Bronchial epithelial cell (primary cell): ENCODE measurements around the gene GGACT. TPM values are rescaled to one million over a fixed set of nuclear protein-coding genes. Genes with fewer than 3 reads are reported as not detected.

ENCODE experiments used
- DNase-seq: peaks from one replicate; pipeline ENCODE4 v3.0.0-alpha.2; 2010; ENCODE audit warnings: low read depth
- FAIRE-seq: peaks from 2 replicates; lab custom pipeline; 2011; peaks lifted over from hg19 to GRCh38; lab: Jason Lieb, UNC
- H3K27me3 ChIP-seq: 2 replicates; pipeline ENCODE4 v1.5.1; 2011; ENCODE audit warnings: low read length; ENCODE audit not compliant: control insufficient read depth, insufficient read depth
- H3K36me3 ChIP-seq: 2 replicates; pipeline ENCODE4 v1.5.1; 2011; ENCODE audit warnings: low read length; ENCODE audit not compliant: control insufficient read depth, insufficient read depth
- H3K4me3 ChIP-seq: 2 replicates; pipeline ENCODE4 v1.5.1; 2011; ENCODE audit warnings: mild to moderate bottlenecking, low read depth, low read length, control low read depth
- CTCF ChIP-seq: IDR thresholded peaks from 2 replicates; pipeline ENCODE4 v1.5.1; 2011; ENCODE audit warnings: mild to moderate bottlenecking, moderate library complexity, low read length, control low read depth, inconsistent platforms; ENCODE audit not compliant: insufficient read depth, severe bottlenecking
- total RNA-seq: library from RNA; depleted of rRNA; stranded (reverse); fragments of >200 nt; gene quantifications from 2 replicates; pipeline ENCODE4 v1.2.1, GENCODE V29; 2014

The GGACT gene
- total RNA-seq, 1 donor from 2014 or later: 5.5 TPM

- Histone ChIP-seq H3K4me3 (no peak overlapping the region), H3K36me3 (no peaks in the 10 kb centered on the region), H3K27me3 (no peaks in the 10 kb centered on the region)
- DNase-seq: no peak
- no peak for TF ChIP-seq CTCF
- FAIRE-seq: no peak
Measured at GRCh38 chr13:100483841-100484381, 104.7 kb downstream of the GGACT start.

DNA sequence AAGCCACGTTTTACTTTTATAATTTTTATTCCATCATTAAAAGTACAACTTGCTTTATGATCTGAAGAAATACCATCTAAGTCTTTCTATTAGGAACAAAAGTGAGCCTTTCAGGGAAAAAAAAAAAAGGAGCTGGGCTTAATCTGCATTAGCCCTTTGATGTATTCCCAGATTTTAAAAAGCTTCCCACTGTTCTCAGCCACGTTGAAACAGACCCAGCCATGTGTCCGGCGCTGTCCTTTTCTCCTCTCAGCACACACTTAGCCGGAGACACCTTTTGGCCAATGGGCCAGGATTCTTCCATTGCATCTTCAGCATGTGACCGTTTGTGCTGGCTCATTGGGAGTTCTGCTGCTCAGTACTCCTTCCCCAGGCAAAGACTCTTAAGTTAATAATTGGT, 105.5 kb downstream of the GGACT start:
- no peak for FAIRE-seq
- no peak overlapping the region for H3K4me3 ChIP-seq
- DNase-seq: no peak
- no peaks in the 10 kb centered on the region for H3K27me3 ChIP-seq
- TF ChIP-seq CTCF: no peak
- H3K36me3 ChIP-seq: no peaks in the 10 kb centered on the region

- no peak for DNase-seq
- no peak overlapping the region for H3K4me3 ChIP-seq
- H3K27me3 ChIP-seq: no peaks in the 10 kb centered on the region
- no peak for FAIRE-seq
- H3K36me3 ChIP-seq: no peaks in the 10 kb centered on the region
- no peak for TF ChIP-seq CTCF
Measured at GRCh38 chr13:100480676-100481075, 107.9 kb downstream of the GGACT start.

Other genes with a start within 250 kb of the GGACT start
- gene TMTC4, start 86.0 kb upstream of the GGACT start, total RNA-seq: 15.7 and 17.1 TPM in 2 replicates